K562 (cell line): ENCODE data around the gene TRIM38. TPM values are rescaled to one million over a fixed set of nuclear protein-coding genes. Genes with fewer than 3 reads are reported as not detected.

Experiments used
- ERF ChIP-seq: fragments of 450-650 bp; formaldehyde crosslinking; IDR thresholded peaks from 2 replicates; pipeline ENCODE4 v1.4.0; 2020; ENCODE audit warnings: mild to moderate bottlenecking, mixed read lengths
- FOXA3 ChIP-seq, 2 experiments: fragments of 450-650 bp in 1 of 2; sonication (generic) in 1 of 2; formaldehyde crosslinking; IDR thresholded peaks in 1 of 2; conservative IDR thresholded peaks in 1 of 2; 2 replicates each; pipeline versions ENCODE4 v1.4.0 to v1.8.0; 2020 to 2022; ENCODE audit warnings: mild to moderate bottlenecking in 2 of 2, missing genetic modification reagents in 1 of 2
- FOXP1 ChIP-seq: sonication (generic); formaldehyde crosslinking; IDR thresholded peaks from 2 replicates; pipeline ENCODE4 v1.8.0; 2022; ENCODE audit warnings: mild to moderate bottlenecking, missing genetic modification reagents
- OTX1 ChIP-seq: fragments of 450-650 bp; formaldehyde crosslinking; IDR thresholded peaks from 2 replicates; pipeline ENCODE4 v1.4.0; 2022; ENCODE audit warnings: mild to moderate bottlenecking
- PURB ChIP-seq: sonication (generic); formaldehyde crosslinking; IDR thresholded peaks from 2 replicates; pipeline ENCODE4 v1.9.0; 2021; ENCODE audit warnings: low read depth, mild to moderate bottlenecking, missing genetic modification reagents
- SAP30 ChIP-seq: fragments of 200-600 bp; sonication (generic); IDR thresholded peaks from 2 replicates; pipeline ENCODE4 v1.6.1; 2012; ENCODE audit warnings: borderline replicate concordance, low read depth, mild to moderate bottlenecking, moderate library complexity, low read length, control low read depth, inconsistent platforms; ENCODE audit not compliant: insufficient read depth, poor library complexity, severe bottlenecking
- SRF ChIP-seq, 2 experiments: fragments of 250-450, 450-650 bp in 1 of 2; sonication (Bioruptor Pico) in 1 of 2; sonication (generic) in 1 of 2; formaldehyde crosslinking; IDR thresholded peaks; 2 replicates each; pipeline versions ENCODE4 v1.5.0 to v1.5.1; 2020 to 2022; ENCODE audit warnings: mild to moderate bottlenecking in 1 of 2, missing genetic modification reagents in 1 of 2
- TAF7 ChIP-seq: fragments of 450-650 bp; IDR thresholded peaks from 2 replicates; pipeline ENCODE4 v1.6.1; 2016; ENCODE audit warnings: missing genetic modification characterization, missing compliant biosample characterization
- TAL1 ChIP-seq: fragments of 450-650 bp; IDR thresholded peaks from 2 replicates; pipeline ENCODE4 v1.6.1; 2016; ENCODE audit warnings: mild to moderate bottlenecking
- THRAP3 ChIP-seq: fragments of 450-650 bp; IDR thresholded peaks from 2 replicates; pipeline ENCODE4 v1.6.1; 2016; ENCODE audit warnings: mild to moderate bottlenecking, inconsistent platforms, borderline replicate concordance
- U2AF2 ChIP-seq: fragments of 200-400 bp; formaldehyde crosslinking; optimal IDR thresholded peaks from 2 replicates; pipeline ENCODE3; 2017; ENCODE audit warnings: low read depth, mild to moderate bottlenecking, low read length
- ZBTB34 ChIP-seq: fragments of 250-450 bp; sonication (Bioruptor Pico); IDR thresholded peaks from 2 replicates; pipeline ENCODE4 v1.8.0; 2021; ENCODE audit warnings: mild to moderate bottlenecking, moderate library complexity
- ZNF24 ChIP-seq: fragments of 450-650 bp; IDR thresholded peaks from 2 replicates; pipeline ENCODE4 v1.6.1; 2016
- ZNF311 ChIP-seq: fragments of 250-450 bp; sonication (Bioruptor Pico); IDR thresholded peaks from 2 replicates; pipeline ENCODE4 v1.4.0; 2020; ENCODE audit warnings: mild to moderate bottlenecking, moderate library complexity
- ZNF407 ChIP-seq: fragments of 450-650 bp; IDR thresholded peaks from 2 replicates; pipeline ENCODE4 v1.6.1; 2016; ENCODE audit warnings: low read depth
- polyA plus RNA-seq, 8 experiments: library from polyadenylated mRNA; depleted of rRNA in 4 of 8; stranded (reverse) in 5 of 8; unstranded in 3 of 8; fragments of >200 nt; fragmentation: Nextera tagmentation in 2 of 8; fragmentation: Illumina TruSeq in 1 of 8; extraction: Ambion mirVana in 2 of 8; extraction: Trizol in 1 of 8; gene quantifications; 2 replicates each; pipeline versions ENCODE4 v1.2.1 to v1.2.3, GENCODE V29; 2011 to 2014; ENCODE audit warnings: inconsistent platforms in 1 of 8, missing spikeins in 1 of 8
- total RNA-seq, 7 experiments: library from RNA; depleted of rRNA in 6 of 7; stranded (reverse); fragments of >200 nt in 6 of 7; fragmentation: Illumina TruSeq in 2 of 7; extraction: Trizol in 2 of 7; gene quantifications; 2 replicates each; pipeline versions ENCODE4 v1.2.1 to v1.2.3, GENCODE V29; 2011 to 2021; ENCODE audit warnings: low replicate concordance in 1 of 7

Gene TRIM38
- total and polyA plus RNA-seq, 9 of the 15 experiments (the other 6 are each of a cell fraction or from before 2014, with no cell fraction given), result 1.7 to 6.7 (median 6.3) TPM

GRCh38 chr6:26021350-26022131 lies 58.9 kb downstream of the TRIM38 start (continued):
- TF ChIP-seq ZNF407 (0 out of 2 replicates have a peak, but pooled peaks have one; percentile 36), FOXA3 (CRISPR knock-in tag; conservative IDR thresholded peaks at IDR 0.05 in 1 of 2, IDR thresholded peaks at IDR 0.05 in 1 of 2) (0 out of 4 replicates have a peak, but pooled peaks of 1 of the 2 experiments have one; percentile 47), TAL1 (no peak), OTX1 (CRISPR knock-in tag) (no peak; the same call in 1 of the 2 replicates), ZNF24 (0 out of 2 replicates have a peak, but pooled peaks have one; percentile 5), ZBTB34 (CRISPR knock-in tag) (no peak), TAF7 (tag) (peak; percentile 65; the same call in 1 of the 2 replicates), FOXP1 (peak; percentile 56; the same call in 1 of the 2 replicates), ERF (CRISPR knock-in tag) (0 out of 2 replicates have a peak, but pooled peaks have one; percentile 68), THRAP3 (peak; percentile 69; the same call in 1 of the 2 replicates), U2AF2 (no peak), SRF (CRISPR knock-in tag; IDR thresholded peaks at IDR 0.05) (no peak; a peak in 1 of 4 replicates), SAP30 (peak; percentile 59), PURB (CRISPR knock-in tag) (no peak), ZNF311 (peak; percentile 65; the same call in 1 of the 2 replicates)
